Measurements from ENCODE around the gene NKAIN2.
"Not testable (repeated sequence)": the region's sequence is repeated elsewhere in the genome, so short reads cannot be mapped to it uniquely, and the experiment has no call there.

Gene NKAIN2

GRCh38 chr6:124674042-124674441, 870.4 kb downstream of the NKAIN2 start:
- no peak for DNase-seq

GRCh38 chr6:124676033-124676432, 872.4 kb downstream of the NKAIN2 start:
- no peak for DNase-seq

GRCh38 chr6:124677874-124678273, 874.2 kb downstream of the NKAIN2 start:
- no peak for DNase-seq

- DNase-seq, result no peak
These were observed 875.7 kb downstream of the NKAIN2 start for GRCh38 chr6:124679387-124679786.

GRCh38 chr6:124682751-124683150, 879.1 kb downstream of the NKAIN2 start:
- DNase-seq, result peak in 4 of 56 donors; percentile 4 to 35 (median 11)

GRCh38 chr6:124683507-124683906, 879.8 kb downstream of the NKAIN2 start:
- DNase-seq, result no peak

GRCh38 chr6:124684621-124685020, 881.0 kb downstream of the NKAIN2 start:
- no peak for DNase-seq

GRCh38 chr6:124688369-124688768, 884.7 kb downstream of the NKAIN2 start:
- no peak for DNase-seq

GRCh38 chr6:124694139-124694705, 890.6 kb downstream of the NKAIN2 start:
- no peak for DNase-seq

GRCh38 chr6:124699038-124699437, 895.4 kb downstream of the NKAIN2 start:
- no peak for DNase-seq

GRCh38 chr6:124703541-124703940, 899.9 kb downstream of the NKAIN2 start:
- no peak for DNase-seq

GRCh38 chr6:124712532-124712931, 908.9 kb downstream of the NKAIN2 start:
- DNase-seq, result not testable (repeated sequence)

GRCh38 chr6:124714728-124715127, 911.1 kb downstream of the NKAIN2 start:
- no peak for DNase-seq

- DNase-seq, result no peak
These were observed 916.2 kb downstream of the NKAIN2 start for GRCh38 chr6:124719913-124720312.

GRCh38 chr6:124721331-124721730, 917.7 kb downstream of the NKAIN2 start:
- no peak for DNase-seq

- DNase-seq, result no peak
These were observed 918.6 kb downstream of the NKAIN2 start for GRCh38 chr6:124722141-124722878.

- DNase-seq, result no peak
These were observed 920.0 kb downstream of the NKAIN2 start for GRCh38 chr6:124723671-124724070.

GRCh38 chr6:124737804-124738203, 934.1 kb downstream of the NKAIN2 start:
- DNase-seq, result not testable (repeated sequence)

- no peak for DNase-seq
These were observed 934.8 kb downstream of the NKAIN2 start for GRCh38 chr6:124738482-124738881.

- DNase-seq, result no peak
These were observed 937.7 kb downstream of the NKAIN2 start for GRCh38 chr6:124741341-124741740.

GRCh38 chr6:124742971-124743370, 939.3 kb downstream of the NKAIN2 start:
- DNase-seq, result no peak

GRCh38 chr6:124743420-124743819, 939.8 kb downstream of the NKAIN2 start:
- DNase-seq, result no peak

GRCh38 chr6:124747349-124747748, 943.7 kb downstream of the NKAIN2 start:
- no peak for DNase-seq

Data from nucleus accumbens (tissue), 56 donors.